ENCODE measurements around the gene EPRS1. TPM values are rescaled to one million over a fixed set of nuclear protein-coding genes. Genes with fewer than 3 reads are reported as not detected.

EPRS1 gene
- total RNA-seq, 4 donors from 2014 or later: 31.6 to 69.8 (median 51.9) TPM

GRCh38 chr1:220012259-220012658 is 34.0 kb downstream of the EPRS1 start:
- TF ChIP-seq POLR2A (IDR thresholded peaks at IDR 0.05) (no peak), CTCF (IDR thresholded peaks at IDR 0.05) (no peak)
- DNase-seq: no peak
- intact Hi-C loops (cut with DNase I): no loop called here
- H3K27ac ChIP-seq: no peak overlapping the region
- H3K9me3 ChIP-seq: no peaks in the 10 kb centered on the region
- no peak overlapping the region for H3K4me3 ChIP-seq
- no peaks in the 10 kb centered on the region for H3K4me1 ChIP-seq
- WGBS, 2 donors: 46 to 47% methylated on average over 3 of the region's 3 CpGs
- no peaks in the 10 kb centered on the region for H3K27me3 ChIP-seq
- peaks cover 0 to 88% (median 0%) of the 10 kb centered on the region in 3 donors for H3K36me3 ChIP-seq

GRCh38 chr1:220011620-220012019 is 34.7 kb downstream of the EPRS1 start:
- no peak for DNase-seq
- Histone ChIP-seq H3K4me3 (no peak overlapping the region), H3K27me3 (no peaks in the 10 kb centered on the region), H3K9me3 (no peaks in the 10 kb centered on the region), H3K36me3 (peaks cover 0 to 88% (median 0%) of the 10 kb centered on the region in 3 donors), H3K4me1 (no peaks in the 10 kb centered on the region), H3K27ac (no peak overlapping the region)
- intact Hi-C loops (cut with DNase I): no loop called here
- TF ChIP-seq POLR2A (IDR thresholded peaks at IDR 0.05) (no peak), CTCF (IDR thresholded peaks at IDR 0.05) (no peak)

- Histone ChIP-seq H3K9me3 (no peaks in the 10 kb centered on the region), H3K36me3 (peaks cover 0 to 92% (median 16%) of the 10 kb centered on the region in 3 donors), H3K4me3 (no peak overlapping the region), H3K4me1 (no peaks in the 10 kb centered on the region), H3K27me3 (no peaks in the 10 kb centered on the region), H3K27ac (no peak overlapping the region)
- TF ChIP-seq POLR2A (IDR thresholded peaks at IDR 0.05) (no peak), CTCF (IDR thresholded peaks at IDR 0.05) (no peak)
- intact Hi-C loops (cut with DNase I): no loop called here
- 83 to 95% methylated on average over 1 to 3 of the region's 3 CpGs for WGBS, 2 donors
- no peak for DNase-seq
Observed at GRCh38 chr1:220007438-220007837, 38.9 kb downstream of the EPRS1 start.

- H3K9me3 ChIP-seq: no peaks in the 10 kb centered on the region
- H3K27ac ChIP-seq: no peak overlapping the region
- 92 to 94% methylated on average over 5 of the region's 5 CpGs for WGBS, 2 donors
- no peak for DNase-seq
- no peaks in the 10 kb centered on the region for H3K27me3 ChIP-seq
- H3K36me3 ChIP-seq: peaks cover 0 to 99% (median 25%) of the 10 kb centered on the region in 3 donors
- intact Hi-C loops (cut with DNase I): no loop called here
- no peak for TF ChIP-seq POLR2A (IDR thresholded peaks at IDR 0.05)
- H3K4me3 ChIP-seq: no peak overlapping the region
- no peaks in the 10 kb centered on the region for H3K4me1 ChIP-seq
Observed at GRCh38 chr1:220005489-220005888, 40.8 kb downstream of the EPRS1 start.

- Histone ChIP-seq H3K36me3 (peaks cover 4 to 99% (median 25%) of the 10 kb centered on the region in 3 donors), H3K4me1 (no peaks in the 10 kb centered on the region), H3K4me3 (no peak overlapping the region), H3K9me3 (no peaks in the 10 kb centered on the region), H3K27me3 (no peaks in the 10 kb centered on the region), H3K27ac (no peak overlapping the region)
- intact Hi-C loops (cut with DNase I): no loop called here
- TF ChIP-seq POLR2A (IDR thresholded peaks at IDR 0.05) (no peak), CTCF (IDR thresholded peaks at IDR 0.05) (no peak)
- DNase-seq: no peak
- 90 to 94% methylated on average over 6 of the region's 6 CpGs for WGBS, 2 donors
Observed at GRCh38 chr1:220003610-220004299, 42.5 kb downstream of the EPRS1 start.
